Activated T-cell treated with anti-CD3 and anti-CD28 coated beads for 4 hours (primary cell): ENCODE results near the gene ARHGEF3.

Source experiments
- DNase-seq: peaks from one replicate; pipeline ENCODE4 v3.0.0-alpha.2; 2020

Gene ARHGEF3

GRCh38 chr3:56792193-56792592, 9.6 kb downstream of the ARHGEF3 start:
- no peak for DNase-seq

- no peak for DNase-seq
These were observed 11.5 kb downstream of the ARHGEF3 start for GRCh38 chr3:56790016-56790821.

- DNase-seq = no peak
These were observed 12.7 kb downstream of the ARHGEF3 start for GRCh38 chr3:56789076-56789475.

GRCh38 chr3:56788521-56788920, 13.2 kb downstream of the ARHGEF3 start:
- DNase-seq = no peak

- DNase-seq = peak; percentile 42
These were observed 13.9 kb downstream of the ARHGEF3 start for GRCh38 chr3:56787784-56788256.

- no peak for DNase-seq
These were observed 14.4 kb downstream of the ARHGEF3 start for GRCh38 chr3:56787258-56787775.

GRCh38 chr3:56785499-56785898, 16.2 kb downstream of the ARHGEF3 start:
- no peak for DNase-seq

GRCh38 chr3:56784448-56785001, 17.2 kb downstream of the ARHGEF3 start:
- no peak for DNase-seq

GRCh38 chr3:56783644-56784447, 17.9 kb downstream of the ARHGEF3 start:
- peak; percentile 53 for DNase-seq

- no peak for DNase-seq
These were observed 18.8 kb downstream of the ARHGEF3 start for GRCh38 chr3:56782906-56783305.

- no peak for DNase-seq
These were observed 19.5 kb downstream of the ARHGEF3 start for GRCh38 chr3:56782215-56782614.

- no peak for DNase-seq
These were observed 20.0 kb downstream of the ARHGEF3 start for GRCh38 chr3:56781762-56782161.

GRCh38 chr3:56780936-56781335, 20.8 kb downstream of the ARHGEF3 start:
- no peak for DNase-seq

GRCh38 chr3:56778893-56779292, 22.9 kb downstream of the ARHGEF3 start:
- DNase-seq = no peak

- DNase-seq = no peak
These were observed 25.2 kb downstream of the ARHGEF3 start for GRCh38 chr3:56776556-56776950.

- no peak for DNase-seq
These were observed 25.8 kb downstream of the ARHGEF3 start for GRCh38 chr3:56775838-56776555.

GRCh38 chr3:56775445-56775837, 26.3 kb downstream of the ARHGEF3 start:
- DNase-seq = no peak

GRCh38 chr3:56773986-56774385, 27.8 kb downstream of the ARHGEF3 start:
- DNase-seq = no peak

GRCh38 chr3:56772952-56773938, 28.5 kb downstream of the ARHGEF3 start:
- no peak for DNase-seq

GRCh38 chr3:56771376-56771775, 30.4 kb downstream of the ARHGEF3 start:
- no peak for DNase-seq

GRCh38 chr3:56769116-56769707, 32.5 kb downstream of the ARHGEF3 start:
- DNase-seq = no peak
